ENCODE results near the gene ACACB.

ACACB gene

GRCh38 chr12:109087250-109087649, 29.1 kb upstream of the ACACB start:
- DNase-seq (ENCODE audit: low read depth) = no peak
- H3K4me3 ChIP-seq (ENCODE audit: low read depth, low read length) = no peak overlapping the region
- no peak for TF ChIP-seq CTCF (IDR thresholded peaks at IDR 0.05; ENCODE audit: insufficient read depth, low read depth, low read length, missing control alignments)

GRCh38 chr12:109088818-109089217, 27.6 kb upstream of the ACACB start:
- no peak overlapping the region for H3K4me3 ChIP-seq (ENCODE audit: low read depth, low read length)
- no peak for DNase-seq (ENCODE audit: low read depth)
- no peak for TF ChIP-seq CTCF (IDR thresholded peaks at IDR 0.05; ENCODE audit: insufficient read depth, low read depth, low read length, missing control alignments)

- TF ChIP-seq CTCF (IDR thresholded peaks at IDR 0.05; ENCODE audit: insufficient read depth, low read depth, low read length, missing control alignments) = no peak
- no peak for DNase-seq (ENCODE audit: low read depth)
- H3K4me3 ChIP-seq (ENCODE audit: low read depth, low read length) = no peak overlapping the region
These were observed 26.7 kb upstream of the ACACB start for GRCh38 chr12:109089683-109090082.

- no peak for TF ChIP-seq CTCF (IDR thresholded peaks at IDR 0.05; ENCODE audit: insufficient read depth, low read depth, low read length, missing control alignments)
- DNase-seq (ENCODE audit: low read depth) = no peak
- H3K4me3 ChIP-seq (ENCODE audit: low read depth, low read length) = peak overlapping the region; percentile 76
These were observed 23.8 kb upstream of the ACACB start for GRCh38 chr12:109092497-109093021.

- DNase-seq (ENCODE audit: low read depth) = peak; percentile 96
- peak; percentile 99 for TF ChIP-seq CTCF (IDR thresholded peaks at IDR 0.05; ENCODE audit: insufficient read depth, low read depth, low read length, missing control alignments)
- peak within 1 kb of the TSS; percentile 76 for H3K4me3 ChIP-seq (ENCODE audit: low read depth, low read length)
These were observed 23.1 kb upstream of the ACACB start, which contains the start of gene ALKBH2 for GRCh38 chr12:109093022-109093918. Gene ALKBH2, minus strand, starts transcription at chr12:109093472. Its CDS starts 686 bp downstream, at chr12:109092786.

GRCh38 chr12:109097140-109097434, 19.3 kb upstream of the ACACB start:
- no peak for TF ChIP-seq CTCF (IDR thresholded peaks at IDR 0.05; ENCODE audit: insufficient read depth, low read depth, low read length, missing control alignments)
- peak overlapping the region; percentile 71 for H3K4me3 ChIP-seq (ENCODE audit: low read depth, low read length)
- no peak for DNase-seq (ENCODE audit: low read depth)
